Measurements from ENCODE around the gene BEND3.
"Not testable (repeated sequence)": the region's sequence is repeated elsewhere in the genome, so short reads cannot be mapped to it uniquely, and the experiment has no call there.

The BEND3 gene

GRCh38 chr6:107121964-107122495 is 6.7 kb upstream of the BEND3 start:
- CTCF ChIA-PET = no interaction called here

GRCh38 chr6:107121266-107121665 is 6.0 kb upstream of the BEND3 start:
- ChIA-PET CTCF (no interaction called here), POLR2A (no interaction called here)
- TF ChIP-seq BHLHE40 (IDR thresholded peaks at IDR 0.05; ENCODE audit: borderline replicate concordance) = no peak
- TF ChIP-seq TARDBP (IDR thresholded peaks at IDR 0.05) = no peak
- no peak for TF ChIP-seq NFRKB (IDR thresholded peaks at IDR 0.05)
- TF ChIP-seq FOXM1 (IDR thresholded peaks at IDR 0.05; ENCODE audit: borderline replicate concordance) = no peak
- no peak for TF ChIP-seq HDGF (IDR thresholded peaks at IDR 0.05; ENCODE audit: borderline replicate concordance)
- no peak for TF ChIP-seq CTBP1 (IDR thresholded peaks at IDR 0.05; ENCODE audit: borderline replicate concordance)
- no peak for TF ChIP-seq SUZ12 (IDR thresholded peaks at IDR 0.05)
- no peak for TF ChIP-seq PKNOX1 (IDR thresholded peaks at IDR 0.05)
- TF ChIP-seq ELF4 (IDR thresholded peaks at IDR 0.05) = no peak
- TF ChIP-seq FOXA1 (IDR thresholded peaks at IDR 0.05) = no peak
- no peak for TF ChIP-seq LEF1 (IDR thresholded peaks at IDR 0.05; ENCODE audit: borderline replicate concordance)
- no peak for TF ChIP-seq ZNF384 (IDR thresholded peaks at IDR 0.05)
- TF ChIP-seq L3MBTL2 (conservative IDR thresholded peaks at IDR 0.05) = no peak
- no peak for TF ChIP-seq ARNT (IDR thresholded peaks at IDR 0.05)
- TF ChIP-seq FOXK2 (IDR thresholded peaks at IDR 0.05) = no peak
- TF ChIP-seq SP1 (IDR thresholded peaks at IDR 0.05) = no peak
- DNase-seq (ENCODE audit: extremely low spot score) = no peak

More at GRCh38 chr6:107121964-107122495, 6.7 kb upstream of the BEND3 start:
- no peak for DNase-seq (ENCODE audit: extremely low spot score)
- POLR2A ChIA-PET = no interaction called here
- TF ChIP-seq FOXK2 (IDR thresholded peaks at IDR 0.05) (no peak), NFRKB (IDR thresholded peaks at IDR 0.05) (no peak), CTBP1 (IDR thresholded peaks at IDR 0.05; ENCODE audit: borderline replicate concordance) (no peak), SP1 (IDR thresholded peaks at IDR 0.05) (no peak), TARDBP (IDR thresholded peaks at IDR 0.05) (no peak)

GRCh38 chr6:107120404-107120803 is 5.1 kb upstream of the BEND3 start:
- TF ChIP-seq ARNT (IDR thresholded peaks at IDR 0.05) (no peak), BHLHE40 (IDR thresholded peaks at IDR 0.05; ENCODE audit: borderline replicate concordance) (no peak), SUZ12 (IDR thresholded peaks at IDR 0.05) (no peak), FOXM1 (IDR thresholded peaks at IDR 0.05; ENCODE audit: borderline replicate concordance) (no peak), PKNOX1 (IDR thresholded peaks at IDR 0.05) (no peak), SP1 (IDR thresholded peaks at IDR 0.05) (no peak), L3MBTL2 (conservative IDR thresholded peaks at IDR 0.05) (no peak), NFRKB (IDR thresholded peaks at IDR 0.05) (no peak), ZNF384 (IDR thresholded peaks at IDR 0.05) (no peak), ELF4 (IDR thresholded peaks at IDR 0.05) (no peak), LEF1 (IDR thresholded peaks at IDR 0.05; ENCODE audit: borderline replicate concordance) (no peak), TARDBP (IDR thresholded peaks at IDR 0.05) (no peak), HDGF (IDR thresholded peaks at IDR 0.05; ENCODE audit: borderline replicate concordance) (no peak), FOXA1 (IDR thresholded peaks at IDR 0.05) (no peak), FOXK2 (IDR thresholded peaks at IDR 0.05) (no peak)
- POLR2A ChIA-PET = no interaction called here
- no peak for DNase-seq (ENCODE audit: extremely low spot score)
- CTCF ChIA-PET = no interaction called here

GRCh38 chr6:107118976-107119375 is 3.7 kb upstream of the BEND3 start:
- CTCF ChIA-PET = no interaction called here
- TF ChIP-seq FOXK2 (IDR thresholded peaks at IDR 0.05) (no peak), LEF1 (IDR thresholded peaks at IDR 0.05; ENCODE audit: borderline replicate concordance) (no peak), BHLHE40 (IDR thresholded peaks at IDR 0.05; ENCODE audit: borderline replicate concordance) (no peak), HDGF (IDR thresholded peaks at IDR 0.05; ENCODE audit: borderline replicate concordance) (no peak), FOXA1 (IDR thresholded peaks at IDR 0.05) (no peak), SP1 (IDR thresholded peaks at IDR 0.05) (no peak), TARDBP (IDR thresholded peaks at IDR 0.05) (no peak), ZNF384 (IDR thresholded peaks at IDR 0.05) (no peak), FOXM1 (IDR thresholded peaks at IDR 0.05; ENCODE audit: borderline replicate concordance) (no peak), CTBP1 (IDR thresholded peaks at IDR 0.05; ENCODE audit: borderline replicate concordance) (no peak), PKNOX1 (IDR thresholded peaks at IDR 0.05) (no peak), SUZ12 (IDR thresholded peaks at IDR 0.05) (no peak), ARNT (IDR thresholded peaks at IDR 0.05) (no peak), ELF4 (IDR thresholded peaks at IDR 0.05) (no peak), L3MBTL2 (conservative IDR thresholded peaks at IDR 0.05) (no peak), NFRKB (IDR thresholded peaks at IDR 0.05) (no peak)
- no peak for DNase-seq (ENCODE audit: extremely low spot score)
- POLR2A ChIA-PET = no interaction called here

- DNase-seq (ENCODE audit: extremely low spot score); POLR2A ChIA-PET: not testable (repeated sequence)
- CTCF ChIA-PET = interaction anchor here (0.8 kb wide), 1 partner anchor 13 kb away, joined by 3 read pairs; no protein-coding TSS in a partner anchor
Measured at GRCh38 chr6:107118540-107118939, 3.2 kb upstream of the BEND3 start.

- no peak for DNase-seq (ENCODE audit: extremely low spot score)
- CTCF ChIA-PET = no interaction called here
- TF ChIP-seq BHLHE40 (IDR thresholded peaks at IDR 0.05; ENCODE audit: borderline replicate concordance) = no peak
- no peak for TF ChIP-seq ZNF384 (IDR thresholded peaks at IDR 0.05)
- TF ChIP-seq SUZ12 (IDR thresholded peaks at IDR 0.05) = no peak
- TF ChIP-seq CTBP1 (IDR thresholded peaks at IDR 0.05; ENCODE audit: borderline replicate concordance) = no peak
- no peak for TF ChIP-seq FOXM1 (IDR thresholded peaks at IDR 0.05; ENCODE audit: borderline replicate concordance)
- no peak for TF ChIP-seq HDGF (IDR thresholded peaks at IDR 0.05; ENCODE audit: borderline replicate concordance)
- TF ChIP-seq PKNOX1 (IDR thresholded peaks at IDR 0.05) = no peak
- no peak for TF ChIP-seq LEF1 (IDR thresholded peaks at IDR 0.05; ENCODE audit: borderline replicate concordance)
- TF ChIP-seq ARNT (IDR thresholded peaks at IDR 0.05) = no peak
- no peak for TF ChIP-seq ELF4 (IDR thresholded peaks at IDR 0.05)
- no peak for TF ChIP-seq FOXA1 (IDR thresholded peaks at IDR 0.05)
- POLR2A ChIA-PET = interaction anchor here (0.9 kb wide), 1 partner anchor 12 kb away, joined by 3 read pairs; no protein-coding TSS in a partner anchor
Measured at GRCh38 chr6:107116931-107117330, 1.6 kb upstream of the BEND3 start.
